ENCODE results near the gene ADAMTSL2.

The ADAMTSL2 gene

DNA sequence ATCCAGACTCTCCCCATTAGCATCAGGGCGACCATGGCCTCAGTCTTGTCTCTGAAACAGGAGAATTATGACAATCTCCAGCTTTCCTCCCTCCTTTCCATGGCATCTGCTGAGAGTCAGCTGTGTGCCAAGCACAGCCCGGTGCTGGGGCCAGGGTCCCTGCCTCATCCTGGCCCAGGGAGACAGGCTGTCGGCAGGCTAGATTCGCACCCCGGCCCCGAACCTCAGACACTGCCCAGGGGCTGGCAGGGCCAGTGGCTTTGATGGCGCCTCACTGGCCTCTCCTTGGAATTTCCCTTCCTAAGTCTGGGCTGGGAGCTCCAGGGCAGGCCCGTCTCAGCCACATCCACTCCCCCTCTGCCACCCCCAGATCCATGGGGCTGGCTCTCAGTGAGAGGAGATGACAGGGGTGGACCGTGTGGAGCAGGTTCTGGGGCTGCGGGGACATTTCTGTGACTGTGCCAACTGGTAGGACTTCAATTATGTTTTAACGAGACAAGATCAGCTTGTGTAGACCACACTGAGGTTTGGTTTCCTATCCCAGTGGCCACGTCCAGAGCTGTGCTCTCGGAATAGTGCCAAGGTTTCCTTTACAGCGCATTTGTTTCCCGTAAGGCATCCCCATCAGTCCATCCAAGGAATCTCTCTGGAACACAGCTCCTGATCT, 59.2 kb downstream of the ADAMTSL2 start:
- DNase-seq (ENCODE audit: low read depth), result no peak
- TF ChIP-seq, protein P1, sequence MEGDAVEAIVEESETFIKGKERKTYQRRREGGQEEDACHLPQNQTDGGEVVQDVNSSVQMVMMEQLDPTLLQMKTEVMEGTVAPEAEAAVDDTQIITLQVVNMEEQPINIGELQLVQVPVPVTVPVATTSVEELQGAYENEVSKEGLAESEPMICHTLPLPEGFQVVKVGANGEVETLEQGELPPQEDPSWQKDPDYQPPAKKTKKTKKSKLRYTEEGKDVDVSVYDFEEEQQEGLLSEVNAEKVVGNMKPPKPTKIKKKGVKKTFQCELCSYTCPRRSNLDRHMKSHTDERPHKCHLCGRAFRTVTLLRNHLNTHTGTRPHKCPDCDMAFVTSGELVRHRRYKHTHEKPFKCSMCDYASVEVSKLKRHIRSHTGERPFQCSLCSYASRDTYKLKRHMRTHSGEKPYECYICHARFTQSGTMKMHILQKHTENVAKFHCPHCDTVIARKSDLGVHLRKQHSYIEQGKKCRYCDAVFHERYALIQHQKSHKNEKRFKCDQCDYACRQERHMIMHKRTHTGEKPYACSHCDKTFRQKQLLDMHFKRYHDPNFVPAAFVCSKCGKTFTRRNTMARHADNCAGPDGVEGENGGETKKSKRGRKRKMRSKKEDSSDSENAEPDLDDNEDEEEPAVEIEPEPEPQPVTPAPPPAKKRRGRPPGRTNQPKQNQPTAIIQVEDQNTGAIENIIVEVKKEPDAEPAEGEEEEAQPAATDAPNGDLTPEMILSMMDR (conservative IDR thresholded peaks at IDR 0.05; ENCODE audit: low read depth, low read length), result no peak
- H3K4me3 ChIP-seq (ENCODE audit: low read length), result no peak overlapping the region

DNA sequence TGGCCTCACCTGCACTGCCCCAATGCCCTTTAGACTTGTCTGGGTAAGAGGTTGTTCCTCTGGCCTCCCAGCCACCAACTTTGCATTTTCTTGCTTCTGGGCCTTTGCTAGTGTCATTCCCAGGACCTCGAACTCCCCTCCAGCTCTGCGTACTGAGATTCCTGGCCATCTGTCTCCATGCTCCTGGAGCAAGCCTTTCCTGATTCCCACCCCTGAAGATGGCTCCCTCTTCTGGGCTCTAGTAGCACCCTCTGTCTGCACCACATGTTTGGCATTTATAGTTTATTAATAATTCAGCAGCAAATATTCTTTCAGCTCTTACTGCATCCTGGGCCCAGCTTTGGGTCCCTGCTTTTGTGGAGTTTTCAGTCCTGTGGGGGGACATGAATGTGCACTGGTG, 59.8 kb downstream of the ADAMTSL2 start:
- no peak overlapping the region for H3K4me3 ChIP-seq (ENCODE audit: low read length)
- TF ChIP-seq, protein P1 (conservative IDR thresholded peaks at IDR 0.05; ENCODE audit: low read depth, low read length), result no peak
- no peak for DNase-seq (ENCODE audit: low read depth)

DNA sequence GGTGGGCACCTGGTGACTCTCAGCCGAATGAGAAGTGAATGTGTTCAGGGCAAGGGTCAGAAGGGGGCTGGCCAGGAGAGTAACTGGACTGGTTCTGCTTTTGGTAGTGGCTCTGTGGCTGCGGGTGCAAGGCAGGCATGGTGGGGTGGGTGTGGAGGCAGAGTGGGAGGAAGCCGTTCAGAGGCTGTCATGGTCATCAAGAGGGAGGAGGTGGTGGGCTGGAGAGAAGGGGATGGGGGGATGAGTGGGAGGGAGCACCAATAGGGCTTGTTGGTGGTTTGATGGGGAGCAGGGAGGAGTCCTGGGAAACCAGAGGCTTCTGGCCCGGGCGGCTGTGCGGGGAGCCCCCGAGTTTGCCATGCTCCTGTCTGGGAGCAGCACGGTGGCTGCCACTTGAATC, 61.4 kb downstream of the ADAMTSL2 start:
- DNase-seq (ENCODE audit: low read depth), result no peak
- TF ChIP-seq, protein P1 (conservative IDR thresholded peaks at IDR 0.05; ENCODE audit: low read depth, low read length), result no peak
- H3K4me3 ChIP-seq (ENCODE audit: low read length), result no peak overlapping the region

DNA sequence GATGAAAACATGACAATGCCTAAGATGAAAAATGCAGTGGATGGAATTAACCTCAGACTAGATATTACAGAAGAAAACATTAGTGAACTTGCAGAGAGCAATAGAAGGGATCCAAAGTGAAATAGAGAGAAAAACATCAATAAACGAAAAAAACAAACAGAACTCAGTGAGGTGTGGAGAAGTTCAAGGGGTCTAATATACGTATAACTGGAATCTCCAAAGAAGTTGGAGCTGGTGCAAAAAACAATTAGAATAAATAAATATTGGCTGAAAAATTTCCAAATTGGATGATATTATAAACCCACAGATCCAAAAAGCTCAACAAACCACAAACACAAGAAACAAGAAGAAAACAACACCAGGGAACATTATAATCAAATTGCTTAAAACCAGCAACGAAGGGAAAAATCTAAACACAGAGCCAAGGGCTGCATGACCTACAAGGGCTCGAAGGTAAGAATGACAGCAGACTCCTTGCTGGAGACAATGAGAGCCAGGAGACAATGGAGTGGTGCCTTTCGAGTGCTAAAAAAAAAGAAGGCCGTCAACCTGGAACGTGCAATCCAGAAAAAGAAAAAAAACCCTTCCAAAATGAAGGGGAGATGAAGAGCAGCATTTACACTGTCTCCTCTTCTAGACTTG, 62.9 kb downstream of the ADAMTSL2 start:
- TF ChIP-seq, protein P1 (conservative IDR thresholded peaks at IDR 0.05; ENCODE audit: low read depth, low read length), result no peak
- no peak overlapping the region for H3K4me3 ChIP-seq (ENCODE audit: low read length)
- DNase-seq (ENCODE audit: low read depth), result no peak

DNA sequence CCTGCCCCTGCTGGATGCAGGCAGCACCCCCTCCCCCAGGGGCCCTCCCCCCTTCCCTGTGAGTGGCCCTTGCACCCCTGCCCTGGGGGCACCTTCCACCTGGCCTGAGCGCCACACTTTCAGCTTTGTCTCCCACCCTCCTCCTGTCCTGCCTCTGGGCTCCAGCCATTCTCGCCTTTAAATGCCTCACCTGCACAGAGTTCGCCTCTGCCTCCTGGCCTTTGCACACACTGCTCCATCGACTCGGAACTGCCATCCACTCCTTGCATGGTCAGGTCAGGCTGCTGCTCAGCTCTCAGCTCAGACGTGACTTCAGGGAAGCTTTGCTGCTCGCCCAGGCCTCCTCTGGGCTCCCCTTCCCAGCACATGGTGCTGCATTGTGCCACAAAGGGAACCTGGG, 64.5 kb downstream of the ADAMTSL2 start:
- TF ChIP-seq, protein P1 (conservative IDR thresholded peaks at IDR 0.05; ENCODE audit: low read depth, low read length), result no peak
- no peak overlapping the region for H3K4me3 ChIP-seq (ENCODE audit: low read length)
- no peak for DNase-seq (ENCODE audit: low read depth)

DNA sequence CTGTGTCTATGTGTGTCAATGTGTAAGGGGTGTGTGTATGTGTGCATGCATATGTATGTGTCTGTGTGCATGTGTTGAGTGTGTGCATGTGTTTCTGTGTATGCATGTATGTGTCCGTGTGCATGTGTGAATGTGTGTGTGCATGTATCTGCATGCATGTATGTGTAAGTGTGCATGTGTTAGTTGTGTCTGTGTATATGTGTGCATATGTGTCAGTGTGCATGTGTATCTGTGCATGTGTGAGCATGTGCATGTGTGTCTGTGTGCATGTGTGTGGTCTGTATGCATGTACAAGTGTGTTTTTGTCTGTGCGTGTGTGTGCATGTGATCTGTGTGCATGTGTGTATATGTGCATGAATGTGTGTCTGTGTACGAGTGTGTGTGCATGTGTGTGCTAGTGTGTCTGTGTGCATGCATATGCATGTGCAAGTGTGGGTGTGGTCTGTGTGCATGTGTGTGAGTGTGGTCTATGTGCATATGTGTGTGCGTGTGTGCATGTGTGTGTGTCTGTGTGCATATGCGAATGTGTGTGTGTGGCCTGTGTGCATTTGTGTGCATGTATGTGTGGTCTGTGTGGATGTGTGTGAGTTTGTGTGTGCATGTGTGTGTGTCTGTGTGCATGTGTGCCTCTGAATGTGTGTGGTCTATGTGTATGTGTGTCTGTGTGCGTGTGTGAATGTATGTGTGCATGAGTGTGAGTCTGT, 65.1 kb downstream of the ADAMTSL2 start:
- DNase-seq (ENCODE audit: low read depth), result no peak

More for the DNA sequence above, 65.1 kb downstream of the ADAMTSL2 start:
- TF ChIP-seq, protein P1 (conservative IDR thresholded peaks at IDR 0.05; ENCODE audit: low read depth, low read length), result no peak
- H3K4me3 ChIP-seq (ENCODE audit: low read length), result no peak overlapping the region

Data from retinal pigment epithelial cell (primary cell).